Activated T-cell treated with anti-CD3 and anti-CD28 coated beads for 4 hours (primary cell): ENCODE results near the gene LRRFIP1.
"Not testable (repeated sequence)": the region's sequence is repeated elsewhere in the genome, so short reads cannot be mapped to it uniquely, and the experiment has no call there.

Experiments
- DNase-seq: peaks from one replicate; pipeline ENCODE4 v3.0.0-alpha.2; 2020

The LRRFIP1 gene

DNA sequence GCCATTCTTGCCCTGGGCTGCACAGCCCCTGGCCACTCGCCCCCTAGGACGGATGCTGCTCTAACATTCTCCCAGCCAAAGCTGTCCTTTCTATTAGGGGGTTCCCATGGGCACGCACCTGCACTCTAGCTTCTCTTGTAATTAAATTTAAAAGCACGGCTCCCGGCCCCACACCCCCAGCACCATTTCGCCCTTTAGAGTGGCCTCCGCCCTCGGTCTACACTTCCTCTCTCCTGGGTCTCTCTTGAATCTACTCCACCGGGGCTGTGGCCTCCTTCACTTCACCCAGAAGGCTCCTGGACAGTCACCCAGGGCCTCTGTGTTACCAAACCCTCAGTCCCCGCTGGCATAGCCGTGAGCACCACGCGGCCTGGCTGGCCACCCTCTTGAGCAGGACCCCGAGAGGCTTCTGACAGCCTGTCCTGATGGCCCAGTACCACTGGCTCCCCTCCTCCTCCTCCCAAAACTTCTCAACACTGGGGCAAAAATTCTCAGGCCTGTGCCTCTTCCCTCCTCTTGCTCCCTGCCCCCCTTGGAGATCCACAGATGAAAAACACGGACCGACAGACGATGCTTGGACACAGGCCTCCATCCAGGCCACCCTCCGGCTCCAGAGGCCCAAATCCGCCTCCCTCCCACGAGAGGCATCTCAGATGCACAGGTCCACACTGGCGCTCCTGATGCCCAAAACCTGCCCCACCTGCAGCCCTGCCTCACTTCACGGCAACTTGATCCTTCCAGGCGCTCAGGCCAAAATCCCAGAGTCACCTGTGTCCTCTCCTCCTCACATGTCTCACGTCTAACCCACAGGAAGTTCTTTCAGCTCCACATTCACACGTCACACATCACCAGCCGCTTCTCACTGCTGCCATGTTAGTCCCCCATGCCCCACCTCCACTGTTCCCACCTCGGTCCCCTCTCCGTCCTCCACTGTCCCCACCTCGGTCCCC lies 29.9 kb upstream of the LRRFIP1 start:
- no peak for DNase-seq

DNA sequence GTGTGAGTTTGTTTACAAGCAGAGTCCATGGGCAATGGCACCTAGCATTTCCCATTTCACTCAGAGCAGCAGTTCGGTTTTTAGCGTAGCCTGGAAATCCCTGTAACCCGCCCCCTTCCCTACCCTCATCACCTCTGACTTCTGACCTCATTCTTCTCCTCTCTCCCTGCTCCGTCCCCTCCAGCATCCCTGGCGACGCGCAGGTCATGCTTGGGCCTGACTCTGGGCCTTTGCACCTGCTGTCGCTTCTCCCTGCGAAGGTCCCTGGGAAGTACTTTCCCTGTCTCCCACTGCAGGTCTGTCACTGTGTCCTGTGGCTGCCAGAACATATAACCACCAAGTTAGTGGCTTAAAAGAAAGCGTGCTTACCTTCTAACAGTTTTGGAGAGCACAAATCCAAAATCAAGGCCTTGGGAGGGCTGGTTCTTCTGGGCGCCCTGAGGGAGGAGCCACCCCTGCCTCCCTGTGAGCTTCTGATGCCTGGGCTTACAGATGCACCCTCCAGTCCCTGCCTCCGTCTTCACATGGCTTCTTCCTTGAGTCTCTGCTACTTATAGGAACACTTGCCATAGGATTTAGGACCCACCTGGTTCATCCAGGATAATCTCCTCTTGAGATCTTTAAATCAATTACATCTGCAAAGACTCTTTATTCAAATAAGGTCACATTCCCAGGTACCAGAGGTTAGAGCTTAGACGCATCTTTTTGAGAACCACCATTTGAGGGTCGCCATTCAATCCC lies 28.7 kb upstream of the LRRFIP1 start:
- DNase-seq: no peak

DNA sequence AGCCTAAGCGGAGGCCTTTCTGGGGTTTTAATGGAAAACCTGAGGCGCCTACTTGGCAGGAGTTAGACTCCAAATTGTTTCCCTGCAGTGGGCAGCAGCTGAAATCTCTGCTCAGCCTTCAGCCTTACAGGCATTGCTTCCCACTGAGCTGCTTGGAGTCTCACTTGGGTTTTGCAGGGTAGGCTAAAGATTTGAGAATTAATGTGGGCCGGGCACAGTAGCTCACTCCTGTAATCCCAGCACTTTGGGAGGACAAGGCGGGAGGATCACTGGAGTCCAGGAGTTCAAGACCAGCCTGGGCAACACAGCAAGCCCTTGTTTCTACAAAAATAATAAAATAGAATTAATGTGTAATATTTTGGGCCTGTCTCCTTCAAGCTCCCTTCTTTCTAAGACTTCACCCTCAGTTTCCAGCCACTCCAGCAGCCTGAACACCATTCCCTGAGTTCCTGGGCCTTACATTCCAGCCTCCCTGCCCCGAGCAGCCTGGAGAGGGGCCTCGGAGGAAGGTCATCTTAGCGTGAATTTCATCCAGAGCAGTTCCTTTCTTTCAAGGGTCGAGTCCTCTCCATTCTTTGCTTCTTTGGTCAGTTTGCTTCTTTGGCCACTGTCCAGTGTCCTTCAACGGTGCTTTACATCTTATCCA lies 27.8 kb upstream of the LRRFIP1 start:
- DNase-seq: no peak

DNA sequence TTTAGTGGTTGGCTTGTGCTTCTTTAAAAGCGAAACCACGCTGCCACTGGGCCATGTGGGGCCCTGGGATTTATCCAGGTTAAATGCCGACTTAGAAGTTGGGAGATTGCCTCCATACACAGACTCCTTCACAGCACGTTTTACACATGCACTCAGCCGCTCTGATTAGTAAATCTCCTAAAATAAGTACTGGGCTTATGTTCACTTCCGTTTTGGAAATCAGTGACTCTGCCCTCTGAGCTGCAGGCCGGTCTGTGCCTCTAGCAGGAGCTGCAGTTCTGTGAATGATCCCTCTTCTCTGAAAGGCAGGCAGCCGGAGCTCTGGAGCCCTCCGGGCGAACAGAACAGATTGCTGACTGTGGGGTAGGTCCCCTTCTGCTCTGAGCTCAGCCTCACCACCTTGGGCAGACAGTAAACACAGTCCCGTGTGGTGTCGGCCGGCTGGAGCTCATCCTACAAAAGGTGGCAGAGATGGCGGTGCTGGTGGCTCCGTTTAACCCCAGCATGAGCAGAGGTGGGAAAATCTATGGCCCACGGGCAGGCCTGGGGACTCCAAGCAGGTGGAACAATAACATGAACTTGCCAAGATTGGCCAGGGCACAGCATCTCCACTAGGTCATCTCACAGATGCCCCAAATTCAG lies 27.1 kb upstream of the LRRFIP1 start:
- DNase-seq: no peak

DNA sequence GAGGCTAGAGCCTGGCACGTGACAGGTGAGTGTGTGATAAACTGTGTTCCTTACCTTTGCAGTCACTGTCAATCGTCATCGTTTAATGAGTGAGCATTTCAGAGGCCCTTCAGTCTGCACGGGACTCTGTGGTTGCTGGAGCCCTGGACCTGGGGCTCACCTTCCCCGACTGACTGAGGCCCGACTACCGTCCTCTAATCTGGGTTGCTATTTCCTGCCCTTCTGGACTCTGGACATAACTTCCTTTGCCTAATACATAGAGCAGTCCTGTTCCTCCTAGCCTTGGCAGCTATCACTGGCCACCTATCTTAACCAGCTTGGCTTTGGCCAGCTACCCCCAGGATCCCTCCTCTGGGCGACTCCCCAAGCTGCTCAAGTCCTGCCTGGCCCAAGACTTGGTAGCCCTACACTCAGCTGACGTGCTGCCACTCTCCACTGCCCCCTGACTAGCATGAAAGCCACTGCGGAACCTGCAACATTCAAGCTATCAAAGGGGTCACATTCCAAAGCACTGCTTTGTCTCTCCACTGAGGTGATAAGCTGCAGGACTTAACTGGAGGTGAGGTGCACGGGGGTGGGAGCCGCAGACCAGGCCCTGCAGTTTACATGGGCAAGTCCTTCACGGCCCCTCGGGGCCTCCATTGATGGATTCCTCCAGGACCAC lies 25.8 kb upstream of the LRRFIP1 start:
- no peak for DNase-seq

DNA sequence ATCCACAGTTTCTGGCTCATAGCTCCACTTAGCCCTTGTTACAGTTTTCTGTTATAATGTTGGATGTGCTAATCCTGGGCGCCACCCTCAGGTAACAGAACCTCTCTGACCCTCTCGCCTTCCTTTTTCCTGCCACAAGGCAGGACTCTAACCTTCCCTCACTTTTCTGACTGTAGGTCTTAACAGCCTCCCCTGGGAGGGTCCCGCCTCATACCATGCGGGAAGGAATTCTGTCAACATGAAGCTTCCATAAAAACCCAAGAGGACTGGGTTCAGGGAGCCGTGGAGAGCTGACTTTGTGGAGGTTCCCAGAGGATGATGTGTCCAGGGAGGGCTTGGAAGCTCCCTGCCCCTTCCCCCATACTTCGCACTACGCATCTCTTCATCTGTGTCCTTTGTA lies 25.0 kb upstream of the LRRFIP1 start:
- DNase-seq: no peak

DNA sequence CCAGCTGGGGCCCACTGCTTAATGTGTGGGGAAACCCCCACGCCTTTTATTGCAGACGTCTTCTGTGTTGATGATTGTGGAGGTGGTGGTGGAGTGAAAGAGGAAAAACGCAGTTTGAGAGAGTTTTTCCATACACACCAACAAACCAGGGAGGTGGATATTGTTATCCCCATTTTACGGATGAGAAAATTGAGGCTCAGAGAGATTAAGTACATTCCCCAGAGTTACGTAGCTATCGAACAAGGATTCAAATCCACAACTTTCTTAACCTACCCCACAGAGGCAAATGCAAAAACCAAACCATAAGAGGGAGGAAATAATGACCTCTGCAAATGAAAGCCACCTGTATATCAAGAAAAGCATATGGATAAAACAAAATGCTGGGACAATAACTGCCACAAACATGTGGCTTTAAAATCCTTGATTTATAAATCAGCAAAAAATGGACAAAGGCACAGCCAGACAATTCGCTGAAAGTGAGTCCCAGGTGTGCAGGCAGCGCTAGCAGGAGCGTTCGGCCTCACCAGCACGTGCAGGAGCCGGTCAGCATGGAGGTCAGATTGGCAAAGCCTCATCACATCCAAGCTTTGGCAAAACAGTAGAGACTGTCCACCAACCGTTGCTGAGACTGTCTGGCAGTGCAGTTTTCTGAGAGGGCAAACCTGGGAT lies 24.2 kb upstream of the LRRFIP1 start:
- no peak for DNase-seq

DNA sequence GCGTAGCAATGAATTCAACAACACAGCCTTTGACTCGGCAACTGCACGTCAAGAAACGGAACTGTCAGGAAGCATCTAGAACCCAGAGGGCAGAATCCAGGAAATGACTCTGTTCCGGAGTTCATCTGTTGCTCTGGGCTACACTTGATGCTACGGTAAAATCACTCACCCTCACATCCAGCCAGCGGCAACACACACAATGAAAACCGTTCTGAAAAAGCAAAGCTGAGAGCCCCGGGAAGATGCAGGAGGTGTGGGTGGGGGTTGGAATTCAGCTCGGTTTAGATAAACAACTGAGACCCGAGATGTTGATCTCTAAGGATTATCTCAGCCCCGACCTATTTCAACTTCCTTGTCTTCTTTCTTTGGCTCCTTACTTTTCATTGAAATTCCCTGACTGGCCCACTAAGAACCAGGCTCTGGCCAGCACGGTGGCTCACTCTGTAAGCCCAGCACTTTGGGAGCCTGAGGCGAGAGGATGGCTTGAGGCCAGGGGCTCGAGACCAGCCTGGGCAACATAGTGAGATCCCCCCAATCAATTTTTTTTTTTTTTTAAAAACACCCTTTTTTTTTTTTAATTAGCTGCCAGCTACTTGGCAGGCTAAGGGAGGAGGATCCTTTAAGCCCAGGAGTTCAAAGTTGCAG lies 23.5 kb upstream of the LRRFIP1 start:
- peak; percentile 38 for DNase-seq

DNA sequence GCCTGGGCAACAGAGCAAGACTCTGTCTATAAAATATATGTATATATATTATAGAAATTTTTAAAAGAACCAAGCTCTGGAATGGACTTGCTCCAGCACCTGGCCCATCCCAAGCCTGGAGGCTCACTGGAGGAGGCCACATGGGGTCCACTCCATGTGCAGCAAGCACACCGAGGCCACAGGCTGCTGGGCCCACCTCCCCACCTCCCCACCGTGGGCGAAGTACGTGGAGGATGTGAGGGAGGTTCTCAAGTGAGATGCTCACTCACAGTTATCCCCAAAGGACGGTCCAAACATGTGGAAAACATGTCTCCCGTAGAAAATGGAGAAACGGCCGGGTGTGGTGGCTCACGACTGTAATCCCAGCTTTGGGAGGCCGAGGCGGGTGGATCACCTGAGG lies 23.0 kb upstream of the LRRFIP1 start:
- DNase-seq: no peak

DNA sequence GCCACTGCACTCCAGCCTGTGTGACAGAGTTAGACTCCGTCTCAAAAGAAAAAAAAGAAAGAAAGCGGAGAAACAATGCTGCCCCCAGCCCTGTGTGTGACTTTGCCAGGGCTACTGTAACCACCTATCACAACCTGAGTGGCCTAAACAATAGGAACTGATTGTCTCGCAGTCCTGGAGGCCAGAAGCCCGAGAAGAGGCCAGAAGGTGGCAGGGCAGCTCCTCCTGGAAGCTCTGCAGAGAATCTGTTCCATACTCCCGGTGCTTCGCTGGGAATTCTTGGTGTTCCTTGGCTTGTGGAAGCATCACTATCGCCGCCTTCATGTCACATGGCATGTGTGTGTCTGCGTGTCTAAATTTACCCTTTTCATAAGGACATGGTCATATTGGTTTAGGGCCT lies 22.4 kb upstream of the LRRFIP1 start:
- DNase-seq: no peak

DNA sequence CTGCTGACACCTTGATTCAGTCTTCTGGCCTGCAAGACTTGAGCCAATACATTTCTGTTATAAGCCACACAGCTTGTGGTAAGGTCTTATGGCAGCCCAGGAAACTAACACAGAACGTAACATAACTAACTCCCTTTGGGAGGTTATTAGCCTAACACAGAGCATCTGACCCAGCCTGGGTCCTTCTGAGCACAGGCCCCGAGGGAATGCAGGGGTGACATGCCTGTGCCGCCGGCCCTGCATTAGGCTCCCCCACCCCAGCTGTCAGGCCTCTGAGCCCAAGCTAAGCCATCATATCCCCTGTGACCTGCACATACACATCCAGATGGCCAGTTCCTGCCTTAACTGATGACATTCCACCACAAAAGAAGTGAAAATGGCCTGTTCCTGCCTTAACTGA lies 20.9 kb upstream of the LRRFIP1 start:
- DNase-seq: not testable (repeated sequence)

DNA sequence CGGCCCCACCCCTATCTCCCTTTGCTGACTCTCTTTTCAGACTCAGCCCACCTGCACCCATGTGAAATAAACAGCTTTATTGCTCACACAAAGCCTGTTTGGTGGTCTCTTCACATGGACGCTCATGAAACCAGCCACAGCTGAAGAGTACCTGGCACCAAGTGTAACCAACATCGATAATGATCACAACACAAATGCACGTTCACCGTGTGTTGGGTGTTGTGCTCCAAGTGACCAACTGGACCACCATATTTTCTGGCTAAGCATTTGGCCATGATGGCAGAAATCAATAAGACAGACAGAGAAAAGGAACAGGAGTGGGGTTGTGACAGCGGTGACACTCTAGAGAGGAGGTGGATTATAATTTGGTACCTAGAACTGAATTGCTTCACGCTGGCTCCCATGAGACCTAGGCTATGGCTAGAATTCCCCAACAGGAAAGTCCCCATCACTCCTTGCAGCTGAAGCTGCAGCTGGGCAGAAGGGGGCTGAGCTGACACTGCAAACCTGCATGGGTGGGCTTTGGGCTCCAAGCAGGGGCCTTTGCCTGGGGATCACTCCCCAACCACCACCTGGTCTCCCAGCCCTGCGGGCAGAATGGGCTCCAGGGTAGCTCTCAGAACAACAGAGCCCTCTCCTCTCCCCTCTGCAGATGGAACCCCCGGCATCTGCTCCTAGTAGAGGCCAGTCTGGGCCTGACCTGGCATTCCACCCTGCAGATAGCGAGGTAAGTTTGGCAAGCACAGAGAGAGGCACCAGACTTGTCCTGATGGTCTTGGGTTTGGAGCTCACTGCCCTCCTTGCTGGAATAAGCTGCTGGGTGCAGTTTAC lies 14.6 kb upstream of the LRRFIP1 start:
- no peak for DNase-seq

DNA sequence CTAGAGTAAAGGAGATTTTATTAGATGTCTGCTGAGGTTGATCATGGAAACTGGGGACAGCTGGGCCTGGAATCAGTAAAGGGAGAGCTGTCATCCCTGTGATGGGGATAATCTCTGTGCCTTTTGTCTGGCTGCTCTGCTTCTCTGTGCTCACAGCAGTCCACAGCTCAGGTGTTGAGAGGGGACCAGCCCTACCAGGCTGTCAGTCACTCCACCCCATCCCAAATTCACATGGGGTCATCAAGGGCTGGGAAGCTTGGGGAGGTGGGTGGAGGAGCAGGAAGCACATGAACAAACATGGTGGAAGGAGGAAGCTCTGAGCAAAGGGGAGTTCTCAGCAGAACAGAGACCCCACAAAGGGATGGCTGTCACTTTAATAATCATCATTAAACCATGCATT lies 13.7 kb upstream of the LRRFIP1 start:
- no peak for DNase-seq

DNA sequence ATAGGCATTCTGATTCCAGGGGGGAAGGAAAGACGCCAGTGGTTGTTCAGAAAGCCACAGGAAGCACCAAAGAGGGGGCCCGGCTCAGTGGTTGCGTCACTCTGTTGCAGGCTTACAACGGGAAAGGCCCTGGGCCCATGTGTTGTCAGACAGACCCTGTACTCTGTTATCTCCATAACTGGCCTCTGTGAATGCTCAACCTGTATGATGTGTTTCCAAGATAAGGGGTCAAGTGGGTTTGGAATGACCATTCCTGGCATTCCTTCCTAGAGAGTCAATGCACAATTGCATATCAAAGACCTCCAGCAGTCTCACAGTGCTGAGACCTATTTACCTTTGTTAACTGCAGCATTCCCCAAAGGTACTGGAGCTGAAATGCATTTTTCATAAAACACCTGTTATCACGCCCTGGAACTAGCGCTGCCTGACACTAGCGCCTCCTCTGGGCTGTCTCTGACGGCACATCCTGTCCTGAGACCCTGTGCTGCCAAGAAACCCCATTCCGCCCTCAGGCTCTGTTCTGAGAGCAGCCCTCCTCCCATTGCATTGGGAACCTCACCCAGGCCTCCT lies 13.2 kb upstream of the LRRFIP1 start:
- DNase-seq: no peak

DNA sequence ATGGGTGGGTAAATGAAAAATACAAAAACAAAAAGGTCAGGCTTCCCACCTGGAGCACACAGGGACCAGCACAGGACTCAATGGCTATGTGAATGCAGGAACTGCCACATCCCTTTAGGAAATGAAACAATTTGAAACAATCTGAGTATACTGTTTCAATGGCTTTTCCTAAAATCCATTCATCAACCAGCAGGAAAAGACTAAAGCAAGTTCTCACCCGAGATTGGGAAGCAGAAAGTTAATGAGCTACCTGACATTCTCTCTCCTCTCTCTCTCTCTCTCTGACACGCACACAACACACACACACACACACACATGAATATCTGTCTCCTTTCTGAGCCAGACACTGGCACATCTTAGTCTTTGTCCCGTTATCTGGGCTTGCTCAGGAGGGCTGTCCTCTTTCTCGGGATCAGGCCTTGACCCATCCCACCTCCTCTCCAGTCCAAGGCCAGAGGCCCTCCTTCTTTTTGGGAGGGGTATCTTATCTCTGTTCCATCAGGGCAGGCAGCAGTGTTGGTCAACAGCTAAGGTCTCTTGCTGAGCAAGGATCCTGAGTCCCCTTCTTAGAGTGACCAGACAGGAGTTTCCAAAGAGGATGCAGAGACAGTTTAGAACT lies 11.6 kb upstream of the LRRFIP1 start:
- DNase-seq: no peak

DNA sequence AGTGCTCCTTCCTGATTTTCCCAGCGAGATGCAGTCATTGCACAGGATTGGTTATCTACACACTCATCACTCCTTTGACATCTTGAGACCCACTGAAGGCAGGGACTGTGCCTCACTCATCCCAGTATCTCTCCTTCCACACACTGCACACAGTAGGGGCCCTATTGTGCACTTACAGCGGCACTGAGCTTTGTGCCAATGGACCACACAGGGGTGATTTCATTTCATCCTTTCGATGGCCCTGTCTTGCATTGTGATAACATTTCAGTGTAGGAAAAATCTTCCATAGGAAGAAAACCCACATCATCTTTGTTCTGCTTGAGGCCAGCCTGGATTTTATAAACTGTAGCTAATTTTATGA lies 11.0 kb upstream of the LRRFIP1 start:
- no peak for DNase-seq

DNA sequence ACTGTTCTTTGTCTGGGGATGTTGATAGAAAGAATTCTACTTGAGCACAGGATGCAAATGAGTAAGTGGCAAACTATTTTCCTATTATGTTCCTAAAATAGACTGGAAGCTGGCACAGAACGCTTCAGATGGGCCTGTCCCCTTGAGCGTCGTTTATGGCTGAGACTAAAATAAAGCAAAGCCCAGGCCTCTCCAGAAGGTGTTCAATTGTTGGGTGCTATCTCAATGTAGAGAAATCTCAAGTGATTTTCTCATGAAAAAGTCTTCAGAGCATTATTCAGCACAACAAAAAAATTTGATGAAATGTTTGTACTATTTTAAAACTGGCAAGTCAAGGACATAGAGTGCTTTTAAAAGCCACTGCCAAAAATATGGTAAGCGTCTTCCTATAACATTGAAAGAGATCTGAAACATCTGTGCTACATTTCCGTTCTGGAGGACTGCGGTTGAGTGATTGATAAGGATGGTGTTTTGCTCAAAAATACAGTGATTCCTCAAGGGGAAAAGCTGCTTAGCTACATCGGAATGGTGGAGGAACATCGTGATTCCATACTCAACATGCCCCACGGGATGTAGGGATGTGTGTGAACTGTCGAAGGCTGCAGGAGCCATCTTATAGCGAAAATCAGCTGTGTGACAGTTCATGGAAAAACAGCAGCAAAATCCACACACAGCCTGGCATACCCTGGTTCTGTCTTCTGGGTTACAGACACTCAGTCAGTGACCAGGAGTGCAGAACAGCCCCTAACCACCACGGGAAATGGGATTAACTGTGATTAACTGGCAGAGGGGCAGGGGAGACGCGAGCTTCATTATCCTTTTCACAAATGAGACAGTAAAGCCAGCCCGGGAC lies 10.4 kb upstream of the LRRFIP1 start:
- no peak for DNase-seq

DNA sequence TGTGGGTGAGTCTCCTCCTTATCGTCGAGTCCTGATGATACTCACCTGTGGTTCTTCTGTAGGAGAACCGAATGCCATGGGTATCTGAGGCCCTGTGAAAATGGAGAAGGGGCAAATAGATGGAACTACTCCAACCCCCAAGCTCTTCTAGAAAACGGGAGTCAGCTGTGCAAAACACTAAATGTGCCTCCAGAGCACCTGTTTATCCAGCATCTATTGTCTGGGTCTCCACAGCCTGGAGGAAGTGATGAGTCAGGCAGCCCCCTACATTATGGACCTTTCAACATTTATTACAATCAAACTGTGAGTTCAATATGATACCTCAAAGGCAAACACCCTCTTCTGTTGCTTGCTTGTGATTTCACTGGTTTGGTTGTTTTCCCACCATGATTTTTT lies 9.8 kb upstream of the LRRFIP1 start:
- no peak for DNase-seq

DNA sequence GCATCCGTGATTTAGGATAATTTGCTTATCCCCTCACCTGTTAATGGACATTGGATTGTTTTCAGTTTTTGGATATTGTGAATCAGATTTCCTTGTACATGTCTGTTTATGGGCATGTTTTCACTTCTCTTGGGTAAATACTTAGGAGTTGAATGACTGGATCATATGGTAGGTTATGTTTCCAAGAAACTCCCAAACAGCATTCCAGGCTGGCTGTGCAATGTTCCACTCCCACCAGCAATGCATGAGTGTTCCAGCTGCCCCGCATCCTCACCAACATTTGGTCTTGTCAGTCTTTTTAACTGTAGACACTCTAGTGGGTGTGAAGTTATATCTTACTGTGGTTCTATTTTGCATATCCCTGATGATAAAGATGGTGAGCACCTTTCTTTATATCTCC lies 8.9 kb upstream of the LRRFIP1 start:
- DNase-seq: no peak
